Astrocyte (in vitro differentiated cells and primary cell): ENCODE data around the gene MPC2.

Experiments used
- CTCF ChIP-seq: IDR thresholded peaks from 2 replicates; pipeline ENCODE4 v1.5.1; 2011; ENCODE audit warnings: low read depth, mild to moderate bottlenecking, inconsistent platforms, low read length, moderate library complexity; ENCODE audit not compliant: insufficient read depth
- EZH2 ChIP-seq: IDR thresholded peaks from 2 replicates; pipeline ENCODE4 v1.6.1; 2012; ENCODE audit warnings: mild to moderate bottlenecking, low read length, inconsistent platforms; ENCODE audit not compliant: insufficient read depth

- no peak for TF ChIP-seq CTCF
- no peak for TF ChIP-seq EZH2
Measured at GRCh38 chr1:167983797-167984420, 47.0 kb upstream of the MPC2 start.
